Skeletal muscle cell (primary cell): ENCODE results near the gene CCDC127.

Source experiments
- DNase-seq: peaks from one replicate; pipeline ENCODE4 v3.0.0-alpha.2; 2010; ENCODE audit warnings: low read depth
- H3K4me3 ChIP-seq: 2 replicates; pipeline ENCODE4 v1.5.1; 2011; ENCODE audit warnings: low read depth, mild to moderate bottlenecking, control low read depth, low read length, moderate library complexity

CCDC127 gene

DNA sequence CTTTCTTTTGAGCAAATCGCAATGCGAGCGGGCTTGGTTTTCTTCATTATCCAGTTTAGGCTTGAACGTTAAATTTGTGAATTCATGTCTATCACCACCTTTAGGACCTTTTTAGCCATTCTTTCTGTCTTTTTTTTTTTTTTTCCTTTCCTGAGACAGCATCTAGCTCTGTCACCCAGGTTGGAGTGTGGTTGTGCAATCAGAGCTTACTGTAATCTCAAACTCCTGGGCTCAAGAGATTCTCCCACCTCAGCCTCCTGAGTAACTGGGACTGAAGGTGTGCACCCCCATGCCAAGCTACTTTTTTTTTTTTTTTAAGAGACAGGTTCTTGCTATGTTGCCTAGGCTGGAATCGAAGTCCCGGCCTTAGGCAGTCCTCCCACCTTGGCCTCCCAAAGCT lies 65.9 kb downstream of the CCDC127 start:
- DNase-seq: no peak
- no peak overlapping the region for H3K4me3 ChIP-seq

DNA sequence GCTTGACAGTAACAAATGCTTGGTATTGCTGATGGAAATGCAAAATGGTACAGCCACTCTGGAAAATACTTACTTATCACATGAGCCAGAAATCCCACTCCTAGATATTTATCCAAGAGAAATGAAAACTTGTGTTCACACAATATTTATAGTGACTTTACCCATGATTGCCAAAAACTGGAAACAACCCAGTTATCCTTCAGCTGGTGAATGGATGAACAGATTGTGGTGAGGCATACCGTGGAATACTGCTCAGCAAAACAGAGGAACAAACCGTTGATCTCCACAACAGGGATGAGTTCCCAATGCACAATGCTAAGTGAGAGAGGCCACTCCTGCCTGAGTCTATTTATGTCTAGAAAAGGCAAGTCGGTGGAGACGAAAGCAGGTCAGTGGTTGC lies 67.2 kb downstream of the CCDC127 start:
- DNase-seq: no peak
- no peak overlapping the region for H3K4me3 ChIP-seq

DNA sequence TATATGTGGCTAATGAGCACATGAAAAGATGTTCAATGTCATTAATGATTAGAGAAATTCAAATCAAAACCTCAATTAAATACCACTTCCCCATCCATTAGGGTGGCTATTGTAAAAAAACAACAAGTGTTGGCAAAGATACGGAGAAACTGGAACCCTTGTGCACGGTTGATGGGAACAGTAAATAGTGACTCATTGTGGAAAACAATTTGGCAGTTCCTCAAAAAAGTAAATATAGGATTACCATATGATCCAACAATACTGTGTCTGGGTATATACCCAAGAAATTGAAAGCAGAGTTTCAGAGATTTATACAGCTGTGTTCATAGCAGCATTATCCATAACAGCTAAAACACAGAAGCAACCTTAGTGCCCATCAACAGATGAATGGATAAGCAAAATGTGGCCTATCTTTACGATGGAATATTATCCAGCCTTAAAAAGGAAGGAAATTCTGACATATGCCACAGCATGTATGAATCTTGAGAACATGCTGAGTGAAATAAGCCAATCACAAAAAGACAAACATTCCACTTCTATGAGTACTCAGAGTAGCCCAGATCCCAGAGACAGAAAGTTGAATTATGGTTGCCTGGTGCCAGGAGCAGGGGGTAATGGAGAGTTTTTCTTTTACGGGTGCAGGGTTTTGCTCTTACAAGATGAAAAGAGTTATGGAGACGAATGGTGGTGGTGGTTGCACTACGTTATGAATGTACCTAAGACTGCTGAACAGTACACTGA lies 68.0 kb downstream of the CCDC127 start:
- no peak overlapping the region for H3K4me3 ChIP-seq
- DNase-seq: no peak

DNA sequence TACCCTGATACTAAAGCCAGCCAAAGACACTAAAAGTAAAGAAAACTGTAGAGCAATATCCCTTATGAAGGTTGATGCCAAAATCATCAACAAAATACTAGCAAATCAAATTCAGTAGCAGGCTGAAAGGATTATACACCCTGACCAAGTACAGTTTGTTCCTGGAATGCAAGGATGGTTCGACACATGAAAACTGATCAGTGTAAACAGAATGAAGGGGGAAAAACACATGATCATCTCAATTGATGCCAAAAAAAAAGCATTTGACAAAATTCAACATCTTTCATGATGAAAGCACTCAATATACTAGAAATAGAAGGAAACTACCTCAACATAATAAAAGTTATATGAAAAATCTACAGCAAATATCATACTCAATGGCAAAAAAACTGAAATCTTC lies 70.2 kb downstream of the CCDC127 start:
- DNase-seq: no peak
- no peak overlapping the region for H3K4me3 ChIP-seq
